Tongue (tissue), 2 donors: ENCODE measurements around the gene DCC. TPM values are rescaled to one million over a fixed set of nuclear protein-coding genes. Genes with fewer than 3 reads are reported as not detected.

ENCODE experiments used
- DNase-seq: peaks from one replicate; pipeline ENCODE4 v3.0.0-alpha.2; 2015
- total RNA-seq: library from RNA; depleted of rRNA; stranded (reverse); fragments of >200 nt; gene quantifications from one replicate; pipeline ENCODE4 v1.2.3, GENCODE V29; 2014

Gene DCC
- total RNA-seq, 1 donor from 2014 or later, result 5.5 TPM

GRCh38 chr18:52826994-52827393, 487.0 kb downstream of the DCC start:
- DNase-seq, result no peak

- no peak for DNase-seq
Observed at GRCh38 chr18:52829320-52829719, 489.3 kb downstream of the DCC start.

- DNase-seq, result peak; percentile 15
Observed at GRCh38 chr18:52829876-52830405, 489.9 kb downstream of the DCC start.

GRCh38 chr18:52844323-52844722, 504.3 kb downstream of the DCC start:
- DNase-seq, result no peak

- no peak for DNase-seq
Observed at GRCh38 chr18:52845036-52845435, 505.0 kb downstream of the DCC start.

GRCh38 chr18:52850031-52850560, 510.1 kb downstream of the DCC start:
- no peak for DNase-seq

- no peak for DNase-seq
Observed at GRCh38 chr18:52861558-52861957, 521.6 kb downstream of the DCC start.

GRCh38 chr18:52869349-52869923, 529.4 kb downstream of the DCC start:
- DNase-seq, result no peak

- DNase-seq, result no peak
Observed at GRCh38 chr18:52869942-52870907, 530.2 kb downstream of the DCC start.

- DNase-seq, result no peak
Observed at GRCh38 chr18:52874774-52875173, 534.8 kb downstream of the DCC start.

GRCh38 chr18:52875725-52876124, 535.7 kb downstream of the DCC start:
- no peak for DNase-seq

GRCh38 chr18:52888014-52888413, 548.0 kb downstream of the DCC start:
- no peak for DNase-seq

- DNase-seq, result no peak
Observed at GRCh38 chr18:52894801-52895200, 554.8 kb downstream of the DCC start.

- no peak for DNase-seq
Observed at GRCh38 chr18:52897611-52898484, 557.9 kb downstream of the DCC start.

GRCh38 chr18:52898485-52899058, 558.6 kb downstream of the DCC start:
- DNase-seq, result no peak

GRCh38 chr18:52902188-52902587, 562.2 kb downstream of the DCC start:
- DNase-seq, result no peak

- DNase-seq, result peak; percentile 58
Observed at GRCh38 chr18:52903857-52904256, 563.9 kb downstream of the DCC start.

GRCh38 chr18:52907543-52908308, 567.7 kb downstream of the DCC start:
- DNase-seq, result no peak

GRCh38 chr18:52914148-52914547, 574.2 kb downstream of the DCC start:
- DNase-seq, result no peak

GRCh38 chr18:52920665-52921064, 580.7 kb downstream of the DCC start:
- no peak for DNase-seq

GRCh38 chr18:52933356-52933755, 593.4 kb downstream of the DCC start:
- no peak for DNase-seq
